ENCODE data around the gene PCDH17.

PCDH17 gene

GRCh38 chr13:57740719-57741118 lies 109.2 kb downstream of the PCDH17 start:
- no peak for FAIRE-seq

GRCh38 chr13:57748096-57748495 lies 116.6 kb downstream of the PCDH17 start:
- FAIRE-seq, result no peak

- FAIRE-seq, result no peak
These were observed 129.4 kb downstream of the PCDH17 start for GRCh38 chr13:57760951-57761350.

GRCh38 chr13:57763689-57764088 lies 132.1 kb downstream of the PCDH17 start:
- no peak for FAIRE-seq

All from G401.6 (cell line).